Retinal pigment epithelial cell (primary cell): Measurements from ENCODE around the gene RANBP3.
"Not testable (repeated sequence)": the region's sequence is repeated elsewhere in the genome, so short reads cannot be mapped to it uniquely, and the experiment has no call there.

Experiments used
- DNase-seq: peaks from one replicate; pipeline ENCODE4 v3.0.0-alpha.2; 2010; ENCODE audit warnings: low read depth
- H3K4me3 ChIP-seq: 2 replicates; pipeline ENCODE4 v1.5.1; 2011; ENCODE audit warnings: mild to moderate bottlenecking, low read length, control low read depth, moderate library complexity
- TF ChIP-seq, protein P1 (sequence below): conservative IDR thresholded peaks from 2 replicates; pipeline ENCODE4 v1.5.1; 2011; ENCODE audit warnings: low read depth, low read length, control low read depth, inconsistent platforms

Gene RANBP3

DNA sequence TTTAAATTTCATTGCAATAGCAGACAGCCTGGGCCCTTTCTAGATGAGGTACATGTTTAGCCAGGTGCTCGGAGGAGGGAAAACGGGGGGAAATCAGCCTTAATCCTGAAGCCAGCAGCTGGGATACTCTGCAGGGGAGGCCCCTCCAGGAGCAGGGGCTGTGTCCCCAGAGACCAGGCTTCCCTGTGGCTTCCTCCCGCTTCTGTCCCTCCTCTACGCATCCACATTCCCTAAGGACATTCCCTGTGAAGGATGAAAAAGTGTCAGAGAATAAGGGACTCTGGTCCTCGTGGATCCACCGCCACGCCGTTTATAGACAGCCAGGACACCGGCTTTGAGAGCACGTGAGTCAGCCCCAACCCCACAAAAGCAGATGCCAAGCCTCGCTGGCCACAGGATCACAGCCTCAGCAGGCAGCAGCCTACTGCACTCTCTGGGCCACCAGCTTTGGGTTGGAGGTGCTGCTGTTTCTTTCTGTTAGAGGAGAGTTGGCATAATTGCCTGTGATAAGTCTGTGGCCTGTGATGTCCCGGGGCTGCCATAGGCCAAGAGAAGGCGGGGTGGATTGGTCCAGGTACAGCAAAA, 36.7 kb upstream of the RANBP3 start:
- TF ChIP-seq, protein P1, sequence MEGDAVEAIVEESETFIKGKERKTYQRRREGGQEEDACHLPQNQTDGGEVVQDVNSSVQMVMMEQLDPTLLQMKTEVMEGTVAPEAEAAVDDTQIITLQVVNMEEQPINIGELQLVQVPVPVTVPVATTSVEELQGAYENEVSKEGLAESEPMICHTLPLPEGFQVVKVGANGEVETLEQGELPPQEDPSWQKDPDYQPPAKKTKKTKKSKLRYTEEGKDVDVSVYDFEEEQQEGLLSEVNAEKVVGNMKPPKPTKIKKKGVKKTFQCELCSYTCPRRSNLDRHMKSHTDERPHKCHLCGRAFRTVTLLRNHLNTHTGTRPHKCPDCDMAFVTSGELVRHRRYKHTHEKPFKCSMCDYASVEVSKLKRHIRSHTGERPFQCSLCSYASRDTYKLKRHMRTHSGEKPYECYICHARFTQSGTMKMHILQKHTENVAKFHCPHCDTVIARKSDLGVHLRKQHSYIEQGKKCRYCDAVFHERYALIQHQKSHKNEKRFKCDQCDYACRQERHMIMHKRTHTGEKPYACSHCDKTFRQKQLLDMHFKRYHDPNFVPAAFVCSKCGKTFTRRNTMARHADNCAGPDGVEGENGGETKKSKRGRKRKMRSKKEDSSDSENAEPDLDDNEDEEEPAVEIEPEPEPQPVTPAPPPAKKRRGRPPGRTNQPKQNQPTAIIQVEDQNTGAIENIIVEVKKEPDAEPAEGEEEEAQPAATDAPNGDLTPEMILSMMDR: no peak
- no peak for DNase-seq
- no peak overlapping the region for H3K4me3 ChIP-seq

DNA sequence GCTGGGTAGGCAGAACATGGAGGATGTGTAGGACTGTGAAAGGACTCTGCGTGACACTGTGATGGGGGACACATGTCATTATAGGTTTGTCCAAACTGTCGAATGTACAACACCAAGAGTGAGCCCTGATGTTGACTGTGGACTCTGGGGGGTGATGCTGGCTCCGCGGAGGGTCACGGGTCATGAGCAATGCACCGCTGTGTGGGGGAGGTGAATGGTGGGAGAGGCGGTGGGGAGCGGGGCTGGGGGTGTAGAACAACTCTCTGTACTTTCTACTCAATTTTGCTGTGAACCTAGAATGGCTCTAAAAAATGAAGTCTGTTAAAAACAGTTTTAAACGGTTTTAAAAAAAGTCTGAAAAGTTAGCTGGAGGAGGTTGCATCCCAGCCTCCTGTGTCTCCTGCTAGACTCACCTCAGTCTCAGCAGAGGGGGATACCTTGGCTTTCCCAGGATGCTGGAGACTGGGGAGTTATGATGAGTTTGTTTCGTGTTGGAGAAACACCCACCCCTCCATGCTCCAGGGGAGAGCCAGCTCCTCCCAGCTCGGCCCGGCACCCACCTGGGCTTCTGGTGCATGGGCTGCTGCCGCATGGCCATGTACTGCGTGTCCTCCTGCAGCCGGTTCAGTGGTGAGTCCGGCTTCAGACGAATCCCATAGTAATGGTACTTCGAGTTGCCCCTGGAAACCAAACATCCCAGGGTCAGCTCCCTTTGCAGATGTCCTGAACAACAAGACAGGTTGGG, 34.7 kb upstream of the RANBP3 start:
- H3K4me3 ChIP-seq: no peak overlapping the region
- TF ChIP-seq, protein P1: no peak
- DNase-seq: no peak

DNA sequence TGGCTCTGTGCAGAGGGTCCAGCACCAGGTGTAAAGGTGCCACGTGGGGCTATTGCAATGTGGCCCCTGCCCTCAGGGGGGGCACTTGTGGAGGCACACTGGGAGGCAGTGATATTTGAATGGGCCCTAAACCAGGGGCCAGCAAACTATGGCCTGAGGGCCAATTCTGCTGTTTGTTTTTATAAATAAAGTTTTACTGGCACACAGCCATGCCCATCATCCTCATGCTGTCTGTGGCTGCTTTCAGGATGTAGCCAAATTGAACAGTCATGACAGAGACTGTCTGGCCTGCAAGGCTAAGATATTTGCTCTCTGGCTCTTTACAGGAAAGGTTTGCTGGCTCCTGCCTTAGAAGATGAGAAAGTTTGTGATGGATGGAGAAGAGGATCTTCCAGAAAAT, 33.9 kb upstream of the RANBP3 start:
- no peak overlapping the region for H3K4me3 ChIP-seq
- no peak for DNase-seq
- TF ChIP-seq, protein P1: no peak

DNA sequence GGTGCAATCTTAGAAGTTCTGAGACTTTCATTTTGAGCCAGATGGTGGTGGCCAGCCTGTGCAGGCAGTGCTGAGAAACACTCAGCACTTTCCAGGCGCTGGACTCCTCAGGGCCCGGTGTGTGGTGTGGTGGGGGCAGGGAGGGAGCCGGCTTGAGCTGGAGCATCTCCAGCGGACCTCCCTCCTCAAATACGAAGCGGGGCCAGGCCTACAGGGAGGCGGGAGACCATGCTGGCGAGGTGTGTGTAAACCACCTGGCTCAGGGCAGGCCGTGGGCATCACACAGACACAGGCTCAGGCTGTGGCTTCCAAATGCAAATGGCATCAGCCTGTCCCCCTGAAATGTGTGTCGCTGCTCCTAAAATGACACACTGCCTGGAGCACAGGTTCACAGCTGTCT, 33.3 kb upstream of the RANBP3 start:
- TF ChIP-seq, protein P1: no peak
- no peak for DNase-seq
- no peak overlapping the region for H3K4me3 ChIP-seq

DNA sequence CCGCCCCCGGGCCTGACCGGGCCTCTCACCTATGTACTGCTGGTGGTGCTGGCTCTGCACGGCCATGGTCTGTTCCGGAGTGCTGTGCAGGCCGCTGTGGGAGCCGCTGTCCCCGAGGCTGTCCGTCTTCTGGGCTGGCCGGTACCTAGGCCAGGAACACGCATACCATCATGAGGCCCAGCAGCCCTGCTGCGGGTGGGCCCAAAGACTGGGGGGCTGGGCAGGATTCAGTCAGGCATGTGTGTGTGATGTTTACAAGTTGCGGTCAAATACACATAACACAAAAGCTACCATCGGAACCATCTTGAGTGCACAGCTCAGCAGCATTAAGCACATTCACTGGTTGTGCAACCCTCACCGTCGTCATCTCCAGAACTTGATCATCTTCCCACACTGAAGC, 32.2 kb upstream of the RANBP3 start:
- no peak for DNase-seq
- TF ChIP-seq, protein P1: no peak
- H3K4me3 ChIP-seq: no peak overlapping the region

DNA sequence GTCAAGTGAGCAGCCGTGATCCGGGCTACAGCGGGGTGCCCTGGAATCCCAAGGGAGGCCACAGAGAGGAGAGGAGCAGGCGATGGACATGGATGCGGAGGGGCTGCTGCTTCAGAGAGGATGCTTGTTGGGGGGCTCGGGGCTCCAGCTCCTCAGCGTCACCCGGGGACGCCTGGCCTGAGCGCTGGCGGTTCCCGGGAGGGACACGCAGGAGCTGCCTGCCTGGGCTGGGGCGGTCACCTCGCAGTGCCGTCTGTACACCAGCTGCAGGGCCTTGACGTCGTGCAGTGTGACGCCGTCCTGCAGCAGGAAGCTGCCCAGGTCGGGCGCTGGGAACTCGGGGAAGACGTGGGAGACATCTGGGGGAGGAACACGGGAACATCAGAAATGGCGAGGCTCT, 29.9 kb upstream of the RANBP3 start:
- no peak for DNase-seq
- no peak overlapping the region for H3K4me3 ChIP-seq
- TF ChIP-seq, protein P1: no peak

DNA sequence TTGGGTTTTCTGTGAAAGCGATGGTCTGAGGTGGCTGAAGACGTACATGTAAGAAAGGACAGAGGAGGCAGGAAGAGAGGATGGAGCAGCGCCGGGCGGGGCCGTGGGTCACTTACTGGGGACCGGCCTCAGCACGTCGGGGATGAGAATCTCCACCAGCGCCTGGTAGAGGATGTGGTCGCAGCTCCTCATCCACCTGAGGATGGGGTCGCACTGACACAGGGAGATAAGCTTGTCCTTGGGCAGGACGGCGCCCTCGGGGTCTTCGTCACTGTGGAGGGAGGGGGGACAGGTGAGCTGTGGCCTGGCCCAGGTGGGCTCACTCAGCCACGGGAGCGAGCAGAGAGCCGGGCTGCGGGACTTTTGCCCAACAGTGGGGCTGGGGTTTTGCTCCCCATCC, 29.0 kb upstream of the RANBP3 start:
- TF ChIP-seq, protein P1: no peak

DNA sequence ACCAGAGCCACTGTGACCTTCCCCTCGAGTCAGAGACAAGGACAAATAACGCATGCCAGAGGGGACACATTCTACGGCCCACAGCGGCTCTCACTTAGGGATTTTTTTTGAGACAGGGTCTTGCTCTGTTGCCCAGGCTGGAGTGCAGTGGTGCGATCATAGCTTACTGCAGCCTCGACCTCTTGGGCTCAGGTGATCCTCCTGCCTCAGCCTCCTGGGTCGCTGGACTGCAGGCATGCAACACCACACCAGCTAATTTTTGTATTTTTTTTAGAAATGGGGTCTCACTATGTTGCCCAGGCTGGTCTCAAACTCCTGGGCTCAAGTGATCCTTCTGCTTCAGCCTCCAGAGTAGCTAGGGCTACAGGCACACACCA, 28.1 kb upstream of the RANBP3 start:
- H3K4me3 ChIP-seq, DNase-seq: not testable (repeated sequence)

More for the DNA sequence above, 29.0 kb upstream of the RANBP3 start:
- no peak for DNase-seq
- H3K4me3 ChIP-seq: no peak overlapping the region
